Measurements from ENCODE around the gene MACO1. TPM values are rescaled to one million over a fixed set of nuclear protein-coding genes. Genes with fewer than 3 reads are reported as not detected.

The MACO1 gene
- total RNA-seq, 4 donors from 2014 or later, result 38.8 to 74.6 (median 44.8) TPM

- no peak overlapping the region for H3K4me3 ChIP-seq
- TF ChIP-seq CTCF (IDR thresholded peaks at IDR 0.05 in 4 of 5, conservative IDR thresholded peaks at IDR 0.05 in 1 of 5), result no peak
- TF ChIP-seq POLR2A (IDR thresholded peaks at IDR 0.05), result no peak
- no peaks in the 10 kb centered on the region for H3K36me3 ChIP-seq
- in situ Hi-C loops (cut with MboI; ENCODE audit: low sequenced_read_pairs in 4 of 4), result no loop called here
- no peak for ATAC-seq
- no peaks in the 10 kb centered on the region for H3K9me3 ChIP-seq
- no peak for DNase-seq
- H3K27ac ChIP-seq, result peak overlapping the region; percentile 71 to 81 (median 73)
- no peaks in the 10 kb centered on the region for H3K27me3 ChIP-seq
- H3K4me1 ChIP-seq, result peaks cover 68 to 72% of the 10 kb centered on the region in 2 donors
- intact Hi-C loops (cut with DNase I; ENCODE audit: low total_unique reads), result no loop called here
These were observed 36.9 kb downstream of the MACO1 start for GRCh38 chr1:25467616-25468015.

- peak; percentile 87 to 88 for ATAC-seq
These were observed 37.3 kb downstream of the MACO1 start for GRCh38 chr1:25468033-25468432.

GRCh38 chr1:25469177-25469576, 38.5 kb downstream of the MACO1 start:
- intact Hi-C loops (cut with DNase I; ENCODE audit: low total_unique reads) (no loop called here), in situ Hi-C loops (cut with MboI; ENCODE audit: low sequenced_read_pairs in 4 of 4) (no loop called here)
- no peaks in the 10 kb centered on the region for H3K36me3 ChIP-seq
- no peak for TF ChIP-seq POLR2A (IDR thresholded peaks at IDR 0.05)
- DNase-seq (no peak), ATAC-seq (no peak)
- no peak overlapping the region for H3K4me3 ChIP-seq
- H3K9me3 ChIP-seq, result no peaks in the 10 kb centered on the region
- peak overlapping the region; percentile 71 to 81 (median 73) for H3K27ac ChIP-seq
- peaks cover 68 to 73% of the 10 kb centered on the region in 2 donors for H3K4me1 ChIP-seq
- H3K27me3 ChIP-seq, result no peaks in the 10 kb centered on the region

More at GRCh38 chr1:25468033-25468432, 37.3 kb downstream of the MACO1 start:
- no peak for TF ChIP-seq CTCF (IDR thresholded peaks at IDR 0.05 in 4 of 5, conservative IDR thresholded peaks at IDR 0.05 in 1 of 5)
- TF ChIP-seq POLR2A (IDR thresholded peaks at IDR 0.05), result no peak
- in situ Hi-C loops (cut with MboI; ENCODE audit: low sequenced_read_pairs in 4 of 4), result no loop called here
- Histone ChIP-seq H3K27ac (peak overlapping the region; percentile 71 to 81 (median 73)), H3K36me3 (no peaks in the 10 kb centered on the region), H3K4me3 (no peak overlapping the region), H3K9me3 (no peaks in the 10 kb centered on the region), H3K4me1 (peaks cover 68 to 72% of the 10 kb centered on the region in 2 donors), H3K27me3 (no peaks in the 10 kb centered on the region)
- intact Hi-C loops (cut with DNase I; ENCODE audit: low total_unique reads), result no loop called here
- no peak for DNase-seq

- no peaks in the 10 kb centered on the region for H3K9me3 ChIP-seq
- peak overlapping the region; percentile 65 to 83 (median 69) for H3K27ac ChIP-seq
- no peaks in the 10 kb centered on the region for H3K27me3 ChIP-seq
- peaks cover 90 to 93% of the 10 kb centered on the region in 2 donors for H3K4me1 ChIP-seq
- in situ Hi-C loops (cut with MboI; ENCODE audit: low sequenced_read_pairs in 4 of 4) (no loop called here), intact Hi-C loops (cut with DNase I; ENCODE audit: low total_unique reads) (no loop called here)
- no peak for ATAC-seq
- H3K36me3 ChIP-seq, result no peaks in the 10 kb centered on the region
- no peak overlapping the region for H3K4me3 ChIP-seq
- TF ChIP-seq CTCF (IDR thresholded peaks at IDR 0.05 in 4 of 5, conservative IDR thresholded peaks at IDR 0.05 in 1 of 5) (no peak), POLR2A (IDR thresholded peaks at IDR 0.05) (no peak)
- no peak for DNase-seq
These were observed 41.8 kb downstream of the MACO1 start for GRCh38 chr1:25472471-25472870.

GRCh38 chr1:25473653-25474225, 43.0 kb downstream of the MACO1 start:
- peak overlapping the region; percentile 65 to 83 (median 69) for H3K27ac ChIP-seq

More at GRCh38 chr1:25473653-25474225, 43.0 kb downstream of the MACO1 start:
- ATAC-seq, result no peak
- Histone ChIP-seq H3K4me1 (peaks cover 89 to 94% of the 10 kb centered on the region in 2 donors), H3K36me3 (no peaks in the 10 kb centered on the region), H3K9me3 (no peaks in the 10 kb centered on the region), H3K4me3 (no peak overlapping the region), H3K27me3 (no peaks in the 10 kb centered on the region)
- intact Hi-C loops (cut with DNase I; ENCODE audit: low total_unique reads) (no loop called here), in situ Hi-C loops (cut with MboI; ENCODE audit: low sequenced_read_pairs in 4 of 4) (no loop called here)
- TF ChIP-seq CTCF (IDR thresholded peaks at IDR 0.05 in 4 of 5, conservative IDR thresholded peaks at IDR 0.05 in 1 of 5) (no peak), POLR2A (IDR thresholded peaks at IDR 0.05) (no peak)
- DNase-seq, result no peak

Data from gastrocnemius medialis (tissue), 4 donors.